ENCODE data around the gene RUNX1.

RUNX1 gene

GRCh38 chr21:35072557-35072956 lies 23.5 kb upstream of the RUNX1 start:
- ChIA-PET CTCF (no interaction called here), POLR2A (no interaction called here)
- TF ChIP-seq FOXA1 (IDR thresholded peaks at IDR 0.05) (no peak), PKNOX1 (IDR thresholded peaks at IDR 0.05) (no peak), L3MBTL2 (conservative IDR thresholded peaks at IDR 0.05) (no peak), BHLHE40 (IDR thresholded peaks at IDR 0.05; ENCODE audit: borderline replicate concordance) (no peak), NFRKB (IDR thresholded peaks at IDR 0.05) (no peak), ARNT (IDR thresholded peaks at IDR 0.05) (no peak)
- DNase-seq (ENCODE audit: extremely low spot score), result no peak

GRCh38 chr21:35071347-35071746 lies 22.2 kb upstream of the RUNX1 start:
- TF ChIP-seq FOXA1 (IDR thresholded peaks at IDR 0.05), result no peak
- no peak for TF ChIP-seq LEF1 (IDR thresholded peaks at IDR 0.05; ENCODE audit: borderline replicate concordance)
- TF ChIP-seq HDGF (IDR thresholded peaks at IDR 0.05; ENCODE audit: borderline replicate concordance), result no peak
- no peak for TF ChIP-seq FOXK2 (IDR thresholded peaks at IDR 0.05)
- TF ChIP-seq ZNF384 (IDR thresholded peaks at IDR 0.05), result no peak
- TF ChIP-seq TARDBP (IDR thresholded peaks at IDR 0.05), result no peak
- no peak for TF ChIP-seq SP1 (IDR thresholded peaks at IDR 0.05)
- no peak for TF ChIP-seq CTBP1 (IDR thresholded peaks at IDR 0.05; ENCODE audit: borderline replicate concordance)
- no peak for TF ChIP-seq ELF4 (IDR thresholded peaks at IDR 0.05)
- no peak for TF ChIP-seq NFRKB (IDR thresholded peaks at IDR 0.05)
- no peak for TF ChIP-seq BHLHE40 (IDR thresholded peaks at IDR 0.05; ENCODE audit: borderline replicate concordance)
- no peak for TF ChIP-seq PKNOX1 (IDR thresholded peaks at IDR 0.05)
- no peak for TF ChIP-seq ARNT (IDR thresholded peaks at IDR 0.05)
- TF ChIP-seq L3MBTL2 (conservative IDR thresholded peaks at IDR 0.05), result no peak
- ChIA-PET POLR2A (no interaction called here), CTCF (no interaction called here)
- DNase-seq (ENCODE audit: extremely low spot score), result no peak

GRCh38 chr21:35070436-35070835 lies 21.3 kb upstream of the RUNX1 start:
- ChIA-PET POLR2A (no interaction called here), CTCF (no interaction called here)
- TF ChIP-seq ARNT (IDR thresholded peaks at IDR 0.05), result no peak
- no peak for TF ChIP-seq HDGF (IDR thresholded peaks at IDR 0.05; ENCODE audit: borderline replicate concordance)
- TF ChIP-seq NFRKB (IDR thresholded peaks at IDR 0.05), result no peak
- TF ChIP-seq ZNF384 (IDR thresholded peaks at IDR 0.05), result no peak
- TF ChIP-seq TARDBP (IDR thresholded peaks at IDR 0.05), result no peak
- no peak for TF ChIP-seq SP1 (IDR thresholded peaks at IDR 0.05)
- no peak for TF ChIP-seq SUZ12 (IDR thresholded peaks at IDR 0.05)
- no peak for TF ChIP-seq FOXM1 (IDR thresholded peaks at IDR 0.05; ENCODE audit: borderline replicate concordance)
- TF ChIP-seq FOXA1 (IDR thresholded peaks at IDR 0.05), result no peak
- TF ChIP-seq L3MBTL2 (conservative IDR thresholded peaks at IDR 0.05), result no peak
- TF ChIP-seq FOXK2 (IDR thresholded peaks at IDR 0.05), result no peak
- DNase-seq (ENCODE audit: extremely low spot score), result no peak

- no peak for TF ChIP-seq ARNT (IDR thresholded peaks at IDR 0.05)
- TF ChIP-seq SP1 (IDR thresholded peaks at IDR 0.05), result no peak
- no peak for TF ChIP-seq L3MBTL2 (conservative IDR thresholded peaks at IDR 0.05)
- TF ChIP-seq ELF4 (IDR thresholded peaks at IDR 0.05), result no peak
- no peak for TF ChIP-seq PKNOX1 (IDR thresholded peaks at IDR 0.05)
- no peak for TF ChIP-seq FOXA1 (IDR thresholded peaks at IDR 0.05)
- TF ChIP-seq FOXK2 (IDR thresholded peaks at IDR 0.05), result no peak
- no peak for TF ChIP-seq NFRKB (IDR thresholded peaks at IDR 0.05)
- TF ChIP-seq ZNF384 (IDR thresholded peaks at IDR 0.05), result no peak
- no peak for TF ChIP-seq HDGF (IDR thresholded peaks at IDR 0.05; ENCODE audit: borderline replicate concordance)
- no peak for TF ChIP-seq BHLHE40 (IDR thresholded peaks at IDR 0.05; ENCODE audit: borderline replicate concordance)
- no peak for TF ChIP-seq CTBP1 (IDR thresholded peaks at IDR 0.05; ENCODE audit: borderline replicate concordance)
- no peak for TF ChIP-seq SUZ12 (IDR thresholded peaks at IDR 0.05)
- TF ChIP-seq FOXM1 (IDR thresholded peaks at IDR 0.05; ENCODE audit: borderline replicate concordance), result no peak
- no peak for TF ChIP-seq LEF1 (IDR thresholded peaks at IDR 0.05; ENCODE audit: borderline replicate concordance)
- TF ChIP-seq TARDBP (IDR thresholded peaks at IDR 0.05), result no peak
- POLR2A ChIA-PET, result no interaction called here
- no peak for DNase-seq (ENCODE audit: extremely low spot score)
- CTCF ChIA-PET, result no interaction called here
Measured at GRCh38 chr21:35066824-35067223, 17.7 kb upstream of the RUNX1 start.

GRCh38 chr21:35063428-35064172 lies 14.5 kb upstream of the RUNX1 start:
- no peak for DNase-seq (ENCODE audit: extremely low spot score)
- ChIA-PET POLR2A (no interaction called here), CTCF (no interaction called here)
- TF ChIP-seq CTBP1 (IDR thresholded peaks at IDR 0.05; ENCODE audit: borderline replicate concordance), result no peak
- TF ChIP-seq FOXA1 (IDR thresholded peaks at IDR 0.05), result no peak
- no peak for TF ChIP-seq HDGF (IDR thresholded peaks at IDR 0.05; ENCODE audit: borderline replicate concordance)
- TF ChIP-seq FOXM1 (IDR thresholded peaks at IDR 0.05; ENCODE audit: borderline replicate concordance), result no peak
- no peak for TF ChIP-seq NFRKB (IDR thresholded peaks at IDR 0.05)
- no peak for TF ChIP-seq ZNF384 (IDR thresholded peaks at IDR 0.05)
- no peak for TF ChIP-seq L3MBTL2 (conservative IDR thresholded peaks at IDR 0.05)
- no peak for TF ChIP-seq SP1 (IDR thresholded peaks at IDR 0.05)
- no peak for TF ChIP-seq SUZ12 (IDR thresholded peaks at IDR 0.05)

- TF ChIP-seq SUZ12 (IDR thresholded peaks at IDR 0.05) (no peak), ELF4 (IDR thresholded peaks at IDR 0.05) (no peak), NFRKB (IDR thresholded peaks at IDR 0.05) (no peak), PKNOX1 (IDR thresholded peaks at IDR 0.05) (no peak), L3MBTL2 (conservative IDR thresholded peaks at IDR 0.05) (no peak), HDGF (IDR thresholded peaks at IDR 0.05; ENCODE audit: borderline replicate concordance) (no peak), CTBP1 (IDR thresholded peaks at IDR 0.05; ENCODE audit: borderline replicate concordance) (no peak), FOXM1 (IDR thresholded peaks at IDR 0.05; ENCODE audit: borderline replicate concordance) (no peak), FOXK2 (IDR thresholded peaks at IDR 0.05) (no peak)
- no peak for DNase-seq (ENCODE audit: extremely low spot score)
- POLR2A ChIA-PET, result no interaction called here
- CTCF ChIA-PET, result no interaction called here
Measured at GRCh38 chr21:35062016-35062415, 12.9 kb upstream of the RUNX1 start.

All from HEK293T (cell line).